Smooth muscle cell (in vitro differentiated cells): ENCODE results near the gene PARK7. TPM values are rescaled to one million over a fixed set of nuclear protein-coding genes. Genes with fewer than 3 reads are reported as not detected.

Experiments used
- DNase-seq: peaks from one replicate; lab custom pipeline; 2025; ENCODE audit not compliant: unreplicated experiment; lab: John Stamatoyannopoulos, UW
- H2AFZ ChIP-seq: fragments of 200-600 bp; sonication (generic); 2 replicates; pipeline ENCODE4 v1.6.0; 2016; ENCODE audit warnings: antibody characterized with exemption, low read depth, mild to moderate bottlenecking
- H3F3A ChIP-seq: fragments of 200-600 bp; sonication (generic); 2 replicates; pipeline ENCODE4 v1.6.0; 2017; ENCODE audit warnings: antibody characterized with exemption, low read depth
- H3K27ac ChIP-seq: fragments of 200-600 bp; sonication (generic); 2 replicates; pipeline ENCODE4 v1.5.1; 2016; ENCODE audit warnings: low read depth, mild to moderate bottlenecking
- H3K27me3 ChIP-seq: fragments of 200-600 bp; sonication (generic); 2 replicates; pipeline ENCODE4 v1.6.1; 2016; ENCODE audit warnings: low read depth, mild to moderate bottlenecking
- H3K36me3 ChIP-seq: fragments of 200-600 bp; sonication (generic); 2 replicates; pipeline ENCODE4 v1.5.1; 2016; ENCODE audit warnings: low read depth
- H3K4me1 ChIP-seq: fragments of 200-600 bp; sonication (generic); 2 replicates; pipeline ENCODE4 v1.5.1; 2016; ENCODE audit warnings: low read depth
- H3K4me2 ChIP-seq: fragments of 200-600 bp; sonication (generic); 2 replicates; pipeline ENCODE4 v1.6.0; 2016; ENCODE audit warnings: mild to moderate bottlenecking
- H3K4me3 ChIP-seq: fragments of 200-600 bp; sonication (generic); 2 replicates; pipeline ENCODE4 v1.5.1; 2016; ENCODE audit warnings: mild to moderate bottlenecking
- H3K79me2 ChIP-seq: fragments of 200-600 bp; sonication (generic); 2 replicates; pipeline ENCODE4 v1.6.0; 2016; ENCODE audit warnings: low read depth, mild to moderate bottlenecking
- H3K9ac ChIP-seq: fragments of 200-600 bp; sonication (generic); 2 replicates; pipeline ENCODE4 v1.6.0; 2016; ENCODE audit warnings: low read depth
- H3K9me3 ChIP-seq: fragments of 200-600 bp; sonication (generic); replicated peaks from 2 replicates; pipeline ENCODE4 v1.5.1; 2016; ENCODE audit warnings: low read depth
- H4K20me1 ChIP-seq: fragments of 200-600 bp; sonication (generic); 2 replicates; pipeline ENCODE4 v1.6.0; 2016; ENCODE audit warnings: low read depth
- CTCF ChIP-seq: fragments of 200-600 bp; sonication (generic); IDR thresholded peaks from 2 replicates; pipeline ENCODE4 v1.5.1; 2017; ENCODE audit warnings: borderline replicate concordance, mild to moderate bottlenecking, antibody characterized with exemption; ENCODE audit not compliant: insufficient read depth, poor library complexity, severe bottlenecking
- WGBS: methylation state at CpG from one replicate; pipeline ENCODE4 v1.1.7; 2016; ENCODE audit warnings: low lambda C conversion rate; 5-methylcytosine and 5-hydroxymethylcytosine counted together
- polyA plus RNA-seq: library from polyadenylated mRNA; unstranded; fragments of >200 nt; fragmentation: Nextera tagmentation; extraction: Ambion mirVana; gene quantifications from 2 replicates; pipeline ENCODE4 v1.2.1, GENCODE V29; 2016
- total RNA-seq: library from RNA; depleted of rRNA; stranded (reverse); fragments of >200 nt; gene quantifications from 2 replicates; pipeline ENCODE4 v1.2.3, GENCODE V29; 2014

PARK7 gene
- total and polyA plus RNA-seq, 2 experiments from 2014 or later, result 179 to 461 TPM

DNA sequence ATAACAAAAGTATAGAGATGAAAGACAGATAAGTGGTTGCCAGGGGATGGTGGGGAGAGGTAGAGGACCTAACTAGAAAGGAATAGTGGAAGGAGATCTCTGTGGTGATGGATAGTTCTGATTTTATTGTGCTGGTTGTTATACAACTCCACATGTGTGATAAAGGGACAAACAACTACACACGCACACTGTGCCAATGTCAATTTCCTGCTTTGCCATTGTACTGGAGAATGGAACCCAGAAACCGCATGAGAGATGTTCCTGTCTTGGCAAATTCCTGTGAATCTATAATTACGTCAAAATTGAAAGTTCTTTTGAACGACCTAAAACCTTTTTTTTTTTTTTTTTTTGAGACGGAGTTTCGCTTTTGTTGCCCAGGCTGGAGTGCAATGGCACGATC, 31.9 kb upstream of the PARK7 start:
- Histone ChIP-seq H3K36me3 (no peaks in the 10 kb centered on the region), H3K4me3 (no peak overlapping the region), H3K79me2 (no peaks in the 10 kb centered on the region), H3K9ac (no peak overlapping the region), H3K4me1 (no peaks in the 10 kb centered on the region), H3K27ac (no peak overlapping the region), H2AFZ (no peak overlapping the region), H3F3A (no peaks in the 10 kb centered on the region), H3K9me3 (no peaks in the 10 kb centered on the region), H4K20me1 (no peaks in the 10 kb centered on the region), H3K27me3 (no peaks in the 10 kb centered on the region), H3K4me2 (no peak overlapping the region)
- no peak for DNase-seq
- 94% methylated on average over 7 of the region's 7 CpGs for WGBS
- no peak for TF ChIP-seq CTCF

DNA sequence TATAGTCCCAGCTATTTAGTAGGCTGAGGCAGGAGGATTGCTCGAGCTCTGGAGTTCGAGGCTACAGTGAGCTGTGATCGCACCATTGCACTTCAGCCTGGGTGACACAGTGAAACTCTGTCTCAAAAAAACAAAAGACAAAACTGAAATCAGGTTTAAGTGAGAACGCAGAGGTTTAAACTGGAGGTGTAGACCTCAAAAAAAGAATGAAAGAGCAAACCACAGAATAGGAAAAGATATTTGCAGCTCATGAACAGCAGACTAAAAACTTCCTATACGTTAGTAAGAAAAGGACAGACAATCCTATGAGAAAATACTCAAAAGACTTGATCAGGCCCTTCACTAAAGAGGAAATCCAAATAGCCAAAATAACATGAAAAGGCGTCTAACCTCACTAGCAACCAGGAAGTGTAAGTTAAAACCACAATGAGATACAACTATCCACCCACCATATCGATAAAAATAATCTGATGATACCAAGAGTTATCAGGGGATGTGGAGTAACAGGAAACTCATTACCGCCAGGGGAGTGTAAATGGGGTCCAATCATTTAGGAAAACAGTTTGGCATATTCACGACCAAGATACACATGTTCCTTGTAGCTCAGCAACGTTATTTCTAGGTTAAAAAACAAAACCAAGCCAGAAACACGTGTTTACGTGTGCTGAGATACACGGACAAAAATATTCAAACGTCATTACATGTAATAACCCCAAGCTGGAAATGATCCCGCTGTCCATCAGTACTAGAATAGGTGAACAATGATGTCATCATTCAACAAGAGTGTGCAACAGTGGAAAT, 30.7 kb upstream of the PARK7 start:
- no peak overlapping the region for H3K27ac ChIP-seq
- no peak overlapping the region for H3K4me3 ChIP-seq
- no peaks in the 10 kb centered on the region for H3F3A ChIP-seq
- no peaks in the 10 kb centered on the region for H3K27me3 ChIP-seq
- TF ChIP-seq CTCF, result no peak
- 93% methylated on average over 15 of the region's 15 CpGs for WGBS
- no peak overlapping the region for H3K9ac ChIP-seq
- no peaks in the 10 kb centered on the region for H3K36me3 ChIP-seq
- no peaks in the 10 kb centered on the region for H3K9me3 ChIP-seq
- no peaks in the 10 kb centered on the region for H4K20me1 ChIP-seq
- no peak overlapping the region for H2AFZ ChIP-seq
- H3K4me2 ChIP-seq, result no peak overlapping the region
- no peaks in the 10 kb centered on the region for H3K4me1 ChIP-seq
- no peak for DNase-seq
- H3K79me2 ChIP-seq, result no peaks in the 10 kb centered on the region

GRCh38 chr1:7931446-7931812, 30.1 kb upstream of the PARK7 start:
- no peaks in the 10 kb centered on the region for H3F3A ChIP-seq
- H3K4me3 ChIP-seq, result no peak overlapping the region
- DNase-seq, result no peak
- no peaks in the 10 kb centered on the region for H3K36me3 ChIP-seq
- no peak overlapping the region for H3K27ac ChIP-seq
- no peak overlapping the region for H2AFZ ChIP-seq
- H3K4me2 ChIP-seq, result no peak overlapping the region
- no peaks in the 10 kb centered on the region for H3K27me3 ChIP-seq
- no peaks in the 10 kb centered on the region for H4K20me1 ChIP-seq
- H3K9me3 ChIP-seq, result no peaks in the 10 kb centered on the region
- TF ChIP-seq CTCF, result no peak
- no peaks in the 10 kb centered on the region for H3K4me1 ChIP-seq
- WGBS, result 92% methylated on average over 2 of the region's 2 CpGs
- no peak overlapping the region for H3K9ac ChIP-seq
- no peaks in the 10 kb centered on the region for H3K79me2 ChIP-seq

DNA sequence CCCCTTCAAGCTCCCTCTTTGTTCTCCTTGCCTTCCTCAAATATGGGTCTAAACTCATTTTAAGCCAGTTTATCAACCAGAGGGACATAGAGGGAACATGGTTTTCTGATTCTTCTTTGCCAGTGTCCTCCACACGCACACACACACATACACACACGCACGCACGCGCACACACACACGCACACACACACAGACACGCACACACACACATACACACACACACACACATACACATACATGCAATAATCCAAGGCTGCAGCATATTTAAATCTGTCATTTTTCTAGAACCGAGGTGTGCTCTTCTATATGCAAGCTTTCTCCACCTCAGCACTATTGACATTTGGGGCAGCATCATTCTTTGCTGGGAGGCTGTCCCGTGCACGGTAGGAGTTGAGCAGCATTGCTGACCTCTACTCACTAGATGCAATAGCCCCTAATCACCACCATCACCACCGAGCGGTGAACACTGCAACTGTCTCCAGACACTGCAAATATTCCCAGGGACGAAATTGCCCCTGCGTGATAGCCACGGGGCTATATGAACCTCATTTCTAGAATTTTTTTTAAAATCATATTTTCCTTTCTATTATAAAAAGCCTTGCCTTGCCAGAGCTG, 28.9 kb upstream of the PARK7 start:
- Histone ChIP-seq H3K4me2 (no peak overlapping the region), H2AFZ (no peak overlapping the region), H3K36me3 (no peaks in the 10 kb centered on the region), H3K27me3 (no peaks in the 10 kb centered on the region), H3K79me2 (no peaks in the 10 kb centered on the region), H3F3A (no peaks in the 10 kb centered on the region), H3K9ac (no peak overlapping the region), H3K4me3 (no peak overlapping the region), H3K9me3 (no peaks in the 10 kb centered on the region), H4K20me1 (no peaks in the 10 kb centered on the region), H3K4me1 (no peaks in the 10 kb centered on the region), H3K27ac (no peak overlapping the region)
- 85% methylated on average over 15 of the region's 15 CpGs for WGBS
- DNase-seq, result no peak
- TF ChIP-seq CTCF, result no peak
